Measurements from ENCODE around the gene ANO2. TPM values are rescaled to one million over a fixed set of nuclear protein-coding genes. Genes with fewer than 3 reads are reported as not detected.

Gene ANO2
- total RNA-seq, 1 donor from 2014 or later: 2.2 TPM

- DNase-seq (ENCODE audit: low read depth): no peak
Observed at GRCh38 chr12:5627053-5627630, 317.9 kb downstream of the ANO2 start.

- no peak for DNase-seq (ENCODE audit: low read depth)
Observed at GRCh38 chr12:5626151-5626550, 318.9 kb downstream of the ANO2 start.

- DNase-seq (ENCODE audit: low read depth): no peak
Observed at GRCh38 chr12:5624486-5625272, 320.4 kb downstream of the ANO2 start.

- DNase-seq (ENCODE audit: low read depth): no peak
Observed at GRCh38 chr12:5623411-5623810, 321.6 kb downstream of the ANO2 start.

GRCh38 chr12:5622280-5622679, 322.8 kb downstream of the ANO2 start:
- DNase-seq (ENCODE audit: low read depth): no peak

GRCh38 chr12:5621329-5621728, 323.7 kb downstream of the ANO2 start:
- no peak for DNase-seq (ENCODE audit: low read depth)

- no peak for DNase-seq (ENCODE audit: low read depth)
Observed at GRCh38 chr12:5620896-5621295, 324.2 kb downstream of the ANO2 start.

- DNase-seq (ENCODE audit: low read depth): no peak
Observed at GRCh38 chr12:5619628-5620027, 325.4 kb downstream of the ANO2 start.

GRCh38 chr12:5616854-5617253, 328.2 kb downstream of the ANO2 start:
- no peak for DNase-seq (ENCODE audit: low read depth)

- no peak for DNase-seq (ENCODE audit: low read depth)
Observed at GRCh38 chr12:5615760-5616159, 329.3 kb downstream of the ANO2 start.

- no peak for DNase-seq (ENCODE audit: low read depth)
Observed at GRCh38 chr12:5614256-5614655, 330.8 kb downstream of the ANO2 start.

GRCh38 chr12:5612556-5613410, 332.3 kb downstream of the ANO2 start:
- DNase-seq (ENCODE audit: low read depth): no peak

- no peak for DNase-seq (ENCODE audit: low read depth)
Observed at GRCh38 chr12:5611162-5611561, 333.9 kb downstream of the ANO2 start.

- no peak for DNase-seq (ENCODE audit: low read depth)
Observed at GRCh38 chr12:5599378-5599777, 345.7 kb downstream of the ANO2 start.

- DNase-seq (ENCODE audit: low read depth): no peak
Observed at GRCh38 chr12:5593998-5594397, 351.1 kb downstream of the ANO2 start.

- DNase-seq (ENCODE audit: low read depth): no peak
Observed at GRCh38 chr12:5593086-5593485, 352.0 kb downstream of the ANO2 start.

GRCh38 chr12:5592310-5592709, 352.7 kb downstream of the ANO2 start:
- no peak for DNase-seq (ENCODE audit: low read depth)

- DNase-seq (ENCODE audit: low read depth): no peak
Observed at GRCh38 chr12:5590316-5590715, 354.7 kb downstream of the ANO2 start.

GRCh38 chr12:5589054-5589453, 356.0 kb downstream of the ANO2 start:
- DNase-seq (ENCODE audit: low read depth): no peak

GRCh38 chr12:5588591-5588990, 356.5 kb downstream of the ANO2 start:
- DNase-seq (ENCODE audit: low read depth): no peak

GRCh38 chr12:5588176-5588575, 356.9 kb downstream of the ANO2 start:
- no peak for DNase-seq (ENCODE audit: low read depth)

- no peak for DNase-seq (ENCODE audit: low read depth)
Observed at GRCh38 chr12:5587711-5588121, 357.3 kb downstream of the ANO2 start.

All from myocyte (in vitro differentiated cells).